Effector CD8-positive, alpha-beta T cell (primary cell): ENCODE data around the gene VAV2.

Source experiments
- DNase-seq: peaks from one replicate; lab custom pipeline; 2025; lab: John Stamatoyannopoulos, UW

VAV2 gene

DNA sequence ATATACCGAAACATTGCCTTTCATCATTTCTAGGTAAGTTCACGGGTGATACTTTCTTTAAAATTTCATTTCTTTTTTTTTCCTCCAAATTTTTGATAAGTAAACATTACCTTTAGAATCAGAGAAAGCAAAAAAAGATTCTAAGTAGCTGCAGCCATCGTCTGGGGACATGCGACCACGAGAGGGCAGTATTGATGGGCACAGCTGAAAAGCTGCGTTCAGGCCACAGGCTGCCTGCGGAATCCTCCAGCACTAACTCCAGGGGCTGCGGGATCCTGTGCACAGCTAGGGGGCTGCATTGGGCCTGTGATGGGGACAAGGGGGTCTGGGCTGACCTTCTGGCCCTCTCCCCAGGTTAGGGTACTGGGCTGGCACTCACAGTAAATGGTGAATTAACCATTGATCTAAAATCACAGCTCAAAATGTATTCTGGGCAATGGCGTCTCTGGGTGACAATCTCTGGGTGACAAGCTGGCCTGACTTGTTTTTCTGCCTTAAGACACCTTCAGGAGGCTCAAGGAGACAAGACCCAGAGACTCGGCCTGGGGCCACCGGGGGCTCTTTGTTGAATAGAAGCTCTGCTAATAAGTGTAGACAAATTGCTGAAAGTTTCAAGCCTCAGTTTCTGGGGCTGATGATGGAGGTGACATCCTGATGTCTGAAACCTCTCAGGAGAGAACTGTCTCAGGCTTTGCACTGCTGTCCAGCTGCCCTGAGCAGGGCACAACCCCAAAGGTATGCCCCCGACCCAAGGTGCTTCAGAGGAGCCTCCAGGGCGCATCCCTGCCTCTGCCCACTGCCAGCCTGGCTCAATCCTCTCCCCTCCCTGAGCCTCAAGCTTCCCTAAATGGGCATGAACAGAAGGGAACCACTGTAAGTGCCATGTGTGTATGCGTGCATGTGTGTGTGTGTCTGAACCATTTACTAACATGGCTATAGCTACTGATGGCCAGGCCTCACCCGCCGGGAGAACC, 209.7 kb downstream of the VAV2 start:
- DNase-seq: peak; percentile 35

- DNase-seq: no peak
Observed at GRCh38 chr9:133781828-133782135, 210.3 kb downstream of the VAV2 start.

GRCh38 chr9:133780962-133781827, 210.9 kb downstream of the VAV2 start:
- no peak for DNase-seq

DNA sequence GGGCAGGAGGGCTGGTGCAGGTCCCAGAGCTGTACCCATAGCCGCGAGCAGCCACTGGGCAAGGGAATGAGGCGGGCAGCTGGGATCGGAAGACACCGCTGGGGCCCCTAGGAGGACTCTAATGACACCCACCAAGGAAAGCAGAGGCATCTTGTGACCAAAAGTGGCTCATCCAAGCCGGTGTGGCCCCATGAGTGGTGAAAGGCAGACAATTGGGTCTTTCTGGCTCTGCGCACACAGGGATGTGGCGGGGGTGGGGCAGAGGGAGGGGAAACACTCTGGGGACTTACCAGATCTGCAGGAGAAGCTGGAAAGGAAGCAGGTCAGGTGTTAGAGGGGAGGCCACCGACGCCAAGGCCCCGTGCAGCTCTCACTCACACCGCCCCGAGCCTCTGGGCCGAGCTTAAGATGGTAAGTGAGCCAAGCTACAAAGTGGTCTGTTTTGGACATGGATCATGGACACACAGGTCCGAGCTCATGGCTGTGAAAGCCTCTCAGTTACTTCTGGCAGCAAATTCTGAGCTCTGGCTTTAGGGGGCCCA, 211.6 kb downstream of the VAV2 start:
- DNase-seq: no peak

DNA sequence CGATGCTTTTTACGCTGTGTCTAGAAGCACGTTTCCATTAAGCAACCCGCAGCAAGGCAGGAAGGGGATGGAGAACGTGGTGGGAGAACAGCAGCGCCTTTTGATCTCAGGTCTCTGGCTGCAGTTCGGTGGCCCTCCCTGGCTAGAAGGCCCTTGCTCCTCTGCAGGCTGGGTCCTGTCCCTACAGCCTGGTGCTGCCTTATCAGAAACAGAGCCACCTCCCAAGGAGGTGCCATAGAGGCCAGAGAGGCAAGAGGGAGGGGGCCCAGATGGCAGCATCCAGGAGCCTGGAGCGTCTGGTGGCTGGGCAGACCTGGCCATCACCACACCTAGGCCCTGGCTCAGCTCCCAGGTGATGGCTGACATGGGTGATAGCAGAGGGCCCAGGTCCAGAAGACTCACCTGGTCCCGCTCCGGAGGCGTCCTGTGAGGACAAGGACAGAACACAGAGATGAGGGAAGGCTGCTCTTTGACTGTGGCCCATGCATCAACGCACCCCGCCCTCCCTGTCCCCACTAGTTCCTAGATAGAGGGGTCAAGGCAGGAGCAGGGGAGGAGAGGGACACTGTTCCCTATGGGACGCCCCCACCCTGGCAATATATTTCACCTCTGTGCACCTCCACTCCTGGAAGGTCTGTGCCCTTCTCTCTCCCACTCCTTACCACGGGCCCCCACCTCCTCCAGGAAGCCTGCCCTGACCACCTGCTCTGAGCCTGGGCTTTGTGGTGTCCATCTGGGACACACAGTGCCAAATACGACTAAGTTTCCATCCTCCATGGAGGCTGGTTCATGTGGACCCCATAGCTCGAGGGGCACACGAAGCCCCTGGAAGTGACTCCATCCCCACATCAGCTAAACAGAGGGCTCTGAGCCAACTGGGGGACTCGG, 212.4 kb downstream of the VAV2 start:
- no peak for DNase-seq

GRCh38 chr9:133779081-133779480, 213.0 kb downstream of the VAV2 start:
- DNase-seq: no peak

DNA sequence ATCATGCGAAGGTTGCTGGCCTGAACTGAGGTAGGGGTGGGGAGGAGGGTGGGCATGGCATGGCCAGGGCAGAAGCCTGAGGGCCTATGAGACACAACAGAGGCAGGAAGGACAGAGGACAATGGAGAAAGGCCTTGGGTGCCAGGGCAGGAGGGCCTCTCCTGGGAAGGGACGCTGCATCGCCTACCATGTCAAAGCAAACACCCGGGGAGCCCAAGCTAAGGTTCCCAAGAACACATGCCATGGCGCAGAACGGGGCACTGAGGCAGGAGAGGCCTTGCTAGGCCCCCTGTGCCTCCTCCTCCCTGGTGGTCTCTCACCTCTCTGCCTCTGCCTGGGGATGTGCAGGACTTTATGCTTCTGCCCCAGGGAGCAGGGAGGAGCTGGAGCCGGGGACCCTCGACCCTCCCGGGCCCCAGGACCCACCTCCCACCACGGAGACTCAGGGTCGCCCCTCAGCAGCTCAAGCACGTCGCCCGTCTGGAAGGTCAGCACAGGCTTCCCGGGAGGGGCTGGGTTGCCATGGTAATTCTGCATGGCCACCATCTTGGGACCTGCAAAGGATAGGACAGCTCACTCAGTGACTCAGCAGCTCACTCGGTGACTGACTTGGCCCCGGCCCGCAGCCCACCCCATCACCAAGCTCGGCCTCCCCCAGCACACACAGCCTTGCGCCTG, 213.6 kb downstream of the VAV2 start:
- DNase-seq: no peak

DNA sequence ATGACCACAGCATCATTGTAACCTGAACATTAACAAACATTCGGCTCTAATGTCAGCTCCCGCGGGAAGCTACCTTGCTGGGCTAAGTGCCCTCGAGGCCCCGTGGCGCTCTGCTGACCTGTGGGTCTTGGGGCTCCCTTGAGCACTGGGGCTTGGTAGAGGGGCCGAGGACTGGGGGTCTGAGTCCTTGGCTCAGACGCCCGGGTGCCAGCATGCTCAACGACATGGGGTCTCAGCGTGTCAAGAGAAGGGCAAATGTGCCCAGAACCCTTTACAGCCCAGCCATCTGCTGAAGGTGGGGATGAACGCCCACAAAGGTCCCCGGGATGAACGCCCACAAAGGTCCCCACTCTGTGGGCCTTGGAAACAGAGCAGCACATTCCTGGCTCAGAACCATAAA, 214.3 kb downstream of the VAV2 start:
- DNase-seq: no peak

DNA sequence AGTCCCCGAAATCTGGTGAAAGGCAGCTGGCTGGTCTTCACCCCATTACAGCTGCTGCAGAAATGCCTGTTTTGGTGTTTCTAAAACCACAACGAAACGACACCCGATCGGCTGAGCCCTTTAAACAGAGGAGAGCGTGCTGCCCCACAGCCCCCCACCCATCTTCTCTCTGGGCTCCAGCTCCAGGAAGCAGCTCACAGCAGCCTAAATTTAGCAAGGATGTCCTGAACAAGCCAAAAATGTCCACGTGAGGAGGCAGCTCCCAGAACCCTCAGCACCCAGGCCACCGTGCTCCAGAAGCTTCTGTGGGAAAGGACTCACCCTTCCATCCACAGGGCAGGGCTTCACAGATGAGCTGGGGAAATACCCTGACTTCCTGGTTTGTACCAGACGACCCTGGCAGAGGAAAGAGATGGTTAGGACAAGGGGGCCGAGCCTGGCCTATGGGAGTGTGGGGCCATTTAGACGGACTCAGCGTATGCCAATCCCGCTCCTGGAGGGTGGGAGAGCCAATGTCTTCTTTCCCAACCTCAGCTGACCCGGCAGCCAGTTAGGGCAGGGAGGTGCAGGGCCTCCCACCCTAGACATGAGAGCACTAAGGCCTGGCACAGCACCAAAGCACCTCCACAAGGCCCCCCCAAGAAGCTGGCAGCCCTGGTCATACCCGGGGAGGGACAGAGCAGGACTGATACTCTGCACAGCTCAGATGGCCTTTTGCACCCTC, 214.9 kb downstream of the VAV2 start:
- no peak for DNase-seq

GRCh38 chr9:133775951-133776905, 215.9 kb downstream of the VAV2 start:
- no peak for DNase-seq

DNA sequence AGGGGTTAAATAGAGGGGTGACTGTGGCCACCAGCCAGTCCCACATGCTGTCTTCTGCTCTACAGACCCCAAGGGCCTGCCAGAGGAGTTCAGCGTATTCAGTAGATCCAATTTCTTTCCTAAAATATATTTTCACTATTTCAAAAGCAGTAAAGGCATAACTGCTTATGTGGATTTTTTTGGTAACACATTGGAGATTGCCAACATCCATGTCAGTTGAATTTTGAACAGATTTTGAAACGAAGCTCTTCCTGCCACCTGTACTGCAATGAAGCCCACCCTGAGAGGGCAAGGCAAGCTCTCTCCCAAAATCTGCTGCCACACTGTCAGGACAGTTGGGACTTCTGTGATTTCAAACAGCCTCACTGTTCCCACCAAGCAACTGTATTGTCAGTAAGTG, 216.8 kb downstream of the VAV2 start:
- no peak for DNase-seq

DNA sequence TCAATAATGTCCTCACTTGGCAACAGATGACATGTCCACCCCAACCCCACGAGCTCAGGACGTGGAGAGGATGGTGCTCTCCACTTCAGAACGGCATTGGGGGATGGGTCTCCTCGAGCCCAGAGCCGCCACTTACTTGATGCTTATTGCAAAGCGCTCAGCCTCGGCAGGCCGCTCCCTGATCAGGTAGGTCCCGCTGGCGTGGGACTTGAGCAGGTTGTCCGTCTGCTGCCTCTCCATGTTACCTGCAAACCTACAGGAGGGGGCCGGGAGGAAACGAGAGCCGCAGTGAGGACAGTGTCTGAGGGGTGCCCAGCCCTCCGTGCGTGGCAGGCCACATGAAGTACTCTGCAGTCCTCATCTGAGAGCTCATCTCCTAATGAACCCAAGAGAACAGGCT, 217.3 kb downstream of the VAV2 start:
- no peak for DNase-seq

DNA sequence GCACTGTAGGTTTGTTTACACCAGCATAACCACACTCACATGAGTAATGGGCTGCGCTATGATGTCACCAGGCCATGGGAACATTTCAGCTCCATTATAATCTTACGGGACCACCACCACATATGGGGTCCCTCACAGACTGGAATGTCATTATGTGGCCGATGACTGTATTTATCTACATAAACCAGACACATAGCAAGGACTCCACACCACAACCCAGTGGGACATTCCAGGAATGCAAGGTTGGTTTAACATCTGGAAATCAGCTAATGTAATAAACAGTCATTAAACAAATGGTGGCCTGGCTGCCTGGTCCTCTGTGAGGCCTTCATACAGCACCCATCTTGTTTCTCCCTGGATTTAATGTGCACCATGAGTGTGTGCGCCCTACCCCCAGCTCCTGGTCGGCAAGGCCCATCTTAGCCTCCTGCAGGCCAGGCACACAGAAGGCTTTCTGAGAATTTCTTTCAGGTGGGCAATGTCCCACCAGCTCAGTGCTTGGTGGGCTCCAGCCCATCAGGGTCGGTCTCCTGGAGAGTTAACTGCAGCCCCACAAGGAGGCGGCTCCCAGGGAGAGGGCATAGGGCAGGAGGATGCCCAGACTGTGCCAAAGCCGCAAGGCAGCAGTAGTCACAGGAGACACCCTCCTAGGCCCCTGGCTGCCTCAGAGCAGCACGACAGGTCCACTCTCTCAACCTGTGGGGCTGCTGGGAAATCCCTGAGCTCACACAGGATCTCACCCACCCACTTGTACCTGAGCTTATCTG, 218.1 kb downstream of the VAV2 start:
- no peak for DNase-seq

GRCh38 chr9:133772581-133772980, 219.5 kb downstream of the VAV2 start:
- no peak for DNase-seq

DNA sequence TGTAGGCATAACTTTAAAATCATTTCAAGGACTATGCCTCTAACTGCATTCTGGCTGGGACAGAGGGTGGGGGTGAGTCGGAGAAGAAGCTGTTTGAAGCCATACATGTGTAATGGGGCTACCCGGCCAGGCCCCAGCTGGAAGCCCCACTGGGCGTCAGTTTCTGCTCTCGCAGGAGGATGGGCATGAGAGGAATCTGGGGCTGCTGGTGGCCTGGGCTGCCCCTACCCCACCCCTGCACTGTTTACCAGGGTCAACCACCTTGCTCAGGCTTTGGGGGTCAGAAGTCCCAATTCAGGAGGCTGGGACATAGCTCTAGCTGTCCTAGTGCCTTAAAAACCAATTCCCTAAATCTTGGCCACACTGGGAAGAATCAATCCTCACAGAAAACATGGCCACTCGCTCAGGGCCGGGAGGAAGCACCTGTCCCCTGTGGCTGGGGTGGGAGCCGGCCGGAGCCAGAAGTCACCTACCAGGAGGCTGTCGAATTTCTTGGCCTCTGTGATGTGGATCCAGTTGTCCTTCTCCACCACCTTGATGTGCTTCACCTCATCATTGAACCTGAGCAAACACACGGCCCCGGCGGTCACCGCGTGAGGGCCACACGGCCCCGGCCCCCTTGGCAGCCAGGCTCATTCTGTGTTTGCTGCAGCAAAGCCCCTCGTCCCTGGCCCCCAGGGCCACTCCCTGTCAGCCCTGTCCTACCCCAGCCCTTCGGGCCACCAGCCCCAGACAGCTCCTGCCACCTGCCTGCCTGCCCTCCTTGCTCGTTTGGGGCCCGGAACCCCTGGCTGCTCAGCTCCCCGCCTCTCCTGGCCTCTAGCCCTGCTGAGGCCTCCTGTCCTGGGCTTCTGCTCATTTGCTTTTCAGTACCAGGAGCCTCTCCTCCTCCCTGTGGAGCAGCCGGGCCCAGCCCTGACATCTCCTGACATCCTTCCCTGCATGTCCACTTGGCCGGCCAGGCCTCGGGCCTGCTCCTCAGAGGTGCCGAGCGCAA, 220.3 kb downstream of the VAV2 start:
- DNase-seq: no peak

GRCh38 chr9:133770076-133770777, 221.9 kb downstream of the VAV2 start:
- no peak for DNase-seq
